ENCODE measurements around the gene CATSPER3.

Gene CATSPER3

DNA sequence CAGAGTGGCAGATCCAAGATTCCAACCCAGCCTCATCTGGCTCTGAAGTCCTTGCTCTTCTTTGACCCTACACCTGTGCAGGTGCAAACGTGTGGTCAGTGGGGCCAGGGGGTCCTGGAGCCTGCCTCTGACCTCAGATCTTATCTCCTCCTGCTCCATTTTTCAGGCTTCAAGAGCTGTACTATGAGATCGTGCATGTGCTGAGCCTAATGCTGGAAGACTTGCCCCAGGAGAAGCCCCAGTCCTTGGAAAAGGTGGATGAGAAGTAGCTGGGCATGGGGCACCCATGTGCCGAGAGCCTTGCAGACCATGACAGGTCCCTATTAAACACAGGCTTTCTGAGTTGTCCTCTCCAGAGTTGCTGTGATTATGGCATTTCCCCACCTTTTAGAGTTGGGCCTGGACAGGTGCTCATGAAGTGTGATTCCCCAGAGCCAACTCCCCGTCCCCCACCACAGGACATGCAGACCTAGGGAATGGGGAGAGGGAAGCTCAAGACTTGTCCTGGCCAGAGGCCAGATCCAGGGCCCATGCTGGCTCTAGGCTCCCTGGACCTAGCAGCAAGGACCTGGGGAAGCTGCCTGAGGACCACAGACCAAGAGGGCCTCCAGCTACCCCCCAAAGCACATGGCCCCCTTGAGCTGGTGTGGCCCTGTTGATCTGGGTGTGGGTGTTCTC lies 43.8 kb downstream of the CATSPER3 start:
- DNase-seq (ENCODE audit: low read depth), result no peak

DNA sequence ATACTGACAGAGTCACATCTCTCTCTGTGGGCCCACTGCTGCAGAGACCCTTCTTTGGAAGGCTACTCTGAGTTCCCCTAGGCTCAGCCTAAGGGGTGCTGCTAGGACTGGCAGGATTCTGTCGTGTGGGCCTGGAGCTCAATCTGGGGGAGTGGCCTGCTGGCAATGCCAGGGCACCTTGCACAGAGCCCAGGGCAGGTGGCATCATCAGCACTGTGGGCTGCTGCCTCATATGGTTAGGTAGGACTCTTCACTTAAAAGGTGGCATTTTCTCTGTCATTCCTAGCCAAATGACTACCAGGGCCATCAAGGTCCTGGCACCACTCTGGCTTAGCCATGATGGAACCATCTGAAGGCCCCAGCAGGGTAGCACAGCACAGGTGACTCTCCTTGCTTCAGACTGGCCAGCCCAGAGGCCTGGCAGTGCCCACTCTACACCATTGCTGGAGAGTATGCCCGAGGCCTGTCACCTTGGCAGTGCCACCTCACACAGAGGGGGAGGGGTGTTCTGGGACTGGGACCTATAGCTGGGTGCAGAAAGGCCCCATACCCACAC lies 44.4 kb downstream of the CATSPER3 start:
- DNase-seq (ENCODE audit: low read depth), result no peak

DNA sequence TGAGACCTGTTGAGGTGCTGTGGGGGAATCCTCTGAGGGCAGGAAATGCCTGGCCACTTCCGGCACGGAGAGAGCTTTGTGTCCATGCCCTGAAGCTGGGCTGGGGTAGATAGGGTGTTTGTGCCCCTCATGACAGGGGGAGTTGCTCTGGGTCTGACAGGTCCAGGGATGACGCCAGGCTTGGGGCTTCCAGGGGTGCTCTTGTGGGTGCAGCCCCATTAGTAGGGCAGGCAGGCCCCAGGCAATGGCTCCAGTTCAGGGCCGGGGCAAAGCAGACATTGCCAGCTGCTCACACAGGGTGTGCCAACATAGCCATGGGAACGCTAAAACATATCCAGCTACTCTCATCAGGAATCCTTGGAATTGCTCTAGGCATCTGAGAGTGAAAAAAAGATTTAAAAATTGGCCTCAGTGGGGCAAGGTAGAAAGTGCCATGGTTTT lies 45.3 kb downstream of the CATSPER3 start:
- DNase-seq (ENCODE audit: low read depth), result no peak

DNA sequence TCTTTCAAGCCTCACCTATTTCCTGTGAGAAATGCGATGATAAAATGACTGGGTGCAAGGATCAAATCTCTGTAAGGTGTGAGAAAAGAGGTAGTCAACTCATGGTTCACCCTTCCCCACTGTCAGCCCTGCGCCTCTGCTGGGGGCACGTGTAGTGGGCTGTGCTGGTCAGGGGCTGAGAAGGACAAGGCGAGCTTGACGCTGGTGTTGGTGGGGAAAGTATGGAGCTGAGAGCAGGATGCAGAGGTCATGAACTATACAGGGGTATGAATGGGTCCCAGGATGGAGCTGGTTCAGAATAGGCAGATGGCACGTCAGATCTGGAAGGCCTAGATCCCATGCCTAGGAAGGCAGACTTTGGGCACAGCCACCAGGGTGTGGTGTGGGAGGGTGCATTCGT lies 45.7 kb downstream of the CATSPER3 start:
- DNase-seq (ENCODE audit: low read depth), result no peak

DNA sequence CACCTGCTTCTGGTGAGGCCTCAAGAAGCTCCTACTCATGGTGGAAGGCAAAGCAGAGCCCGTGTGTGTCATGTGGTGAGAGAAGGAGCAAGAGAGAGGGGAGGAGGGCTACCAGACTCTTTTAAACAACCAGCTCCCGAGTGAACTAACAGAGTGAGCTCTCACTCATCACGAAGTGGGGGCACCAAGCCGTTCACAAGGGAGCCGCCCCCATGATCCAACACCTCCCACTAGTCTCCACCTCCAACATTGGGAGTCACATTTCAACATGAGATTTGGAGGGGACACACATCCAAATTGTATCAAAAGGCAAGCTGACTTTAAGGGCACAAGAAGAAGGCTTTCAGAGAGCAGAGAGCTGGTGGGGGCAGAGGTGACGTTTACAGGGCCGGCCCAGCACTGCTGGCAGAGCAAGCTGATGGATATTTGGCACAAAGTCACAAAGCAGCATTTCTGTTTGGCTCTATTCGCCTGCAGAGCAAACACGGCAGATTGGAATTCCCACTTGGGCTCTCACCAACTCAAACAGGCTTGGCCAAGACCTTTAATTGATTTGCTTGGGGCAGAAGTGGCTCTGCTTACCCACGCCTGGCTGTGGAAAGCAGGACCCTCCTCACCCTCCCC lies 46.4 kb downstream of the CATSPER3 start:
- no peak for DNase-seq (ENCODE audit: low read depth)

DNA sequence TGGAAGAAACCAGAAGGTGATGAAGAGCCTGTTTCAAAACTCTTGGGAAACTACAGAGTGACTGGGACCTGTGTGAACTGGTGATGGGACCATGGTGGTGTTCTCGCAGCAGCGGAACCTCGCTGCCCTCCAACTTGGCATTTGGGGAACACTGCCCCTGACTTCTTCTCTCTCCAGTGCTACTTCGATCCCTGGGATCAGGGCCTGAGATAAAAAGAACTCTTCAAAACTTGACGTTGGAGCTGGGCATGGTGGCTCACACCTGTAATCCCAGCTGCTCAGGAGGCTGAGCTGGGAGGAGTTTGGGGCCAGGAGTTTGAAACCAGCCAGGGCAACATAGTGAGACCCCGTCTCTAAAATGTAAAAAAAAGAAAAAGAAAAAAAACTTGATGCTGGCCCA lies 48.2 kb downstream of the CATSPER3 start:
- no peak for DNase-seq (ENCODE audit: low read depth)

DNA sequence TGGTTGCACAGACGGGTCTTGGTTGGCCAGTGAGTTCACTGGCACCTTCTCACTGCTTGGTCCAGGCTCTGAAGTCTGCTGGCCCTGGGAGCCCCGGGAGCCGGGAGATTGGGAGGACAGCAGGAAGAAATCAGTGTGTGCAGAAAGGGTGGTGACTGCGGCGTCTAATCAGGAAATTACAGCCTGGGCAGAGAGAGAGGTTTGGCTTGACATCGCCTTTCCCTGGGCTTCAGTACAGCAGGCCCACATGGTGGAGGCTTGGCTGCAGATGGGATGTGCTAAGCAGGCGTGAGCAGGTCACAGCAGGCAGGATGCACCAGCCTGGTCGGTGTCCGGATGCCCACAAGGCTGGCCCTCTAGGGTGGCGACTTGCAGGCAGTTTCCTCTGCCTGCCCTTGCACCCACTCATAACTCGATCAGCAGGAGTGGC lies 49.2 kb downstream of the CATSPER3 start:
- no peak for DNase-seq (ENCODE audit: low read depth)

DNA sequence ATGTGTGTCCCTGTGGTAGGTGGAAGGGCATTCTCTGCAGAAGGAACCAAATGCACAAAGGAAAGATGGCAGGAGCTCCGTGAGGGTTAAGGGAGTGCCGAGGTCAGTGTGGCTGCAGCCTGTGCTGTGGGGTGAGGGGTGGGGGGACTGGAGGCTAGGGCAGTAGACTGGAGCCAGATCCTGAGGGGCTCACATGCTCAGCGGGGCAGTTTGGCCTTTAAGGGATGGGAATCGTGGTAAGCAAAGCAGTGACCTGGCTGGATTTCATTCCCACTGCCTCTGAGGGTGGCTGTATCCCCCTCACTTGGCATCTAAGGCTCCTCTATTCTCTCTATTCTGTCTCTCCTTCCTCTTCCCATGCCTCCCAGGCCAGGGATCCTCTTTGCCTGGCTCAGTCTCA lies 50.8 kb downstream of the CATSPER3 start:
- no peak for DNase-seq (ENCODE audit: low read depth)

DNA sequence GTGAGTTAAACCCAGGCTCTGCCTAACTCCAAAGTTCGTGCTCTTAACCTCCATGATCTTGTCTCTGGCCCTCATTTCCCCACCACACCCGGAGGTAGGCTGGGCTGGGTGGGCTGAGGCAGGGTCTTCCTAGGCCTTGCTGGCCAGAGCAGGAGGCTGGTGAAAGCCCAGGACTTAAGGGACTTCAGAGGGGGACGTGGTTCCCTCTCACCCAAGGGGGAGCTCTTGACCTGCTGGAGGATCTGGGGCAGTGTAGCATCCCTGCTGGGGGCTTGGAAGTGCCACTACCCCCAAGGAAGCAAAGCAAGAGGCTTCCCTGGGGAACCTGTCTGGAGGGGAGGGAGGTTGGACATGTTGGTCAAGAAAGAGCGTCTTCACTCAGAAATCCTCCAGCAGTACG lies 51.6 kb downstream of the CATSPER3 start:
- no peak for DNase-seq (ENCODE audit: low read depth)

DNA sequence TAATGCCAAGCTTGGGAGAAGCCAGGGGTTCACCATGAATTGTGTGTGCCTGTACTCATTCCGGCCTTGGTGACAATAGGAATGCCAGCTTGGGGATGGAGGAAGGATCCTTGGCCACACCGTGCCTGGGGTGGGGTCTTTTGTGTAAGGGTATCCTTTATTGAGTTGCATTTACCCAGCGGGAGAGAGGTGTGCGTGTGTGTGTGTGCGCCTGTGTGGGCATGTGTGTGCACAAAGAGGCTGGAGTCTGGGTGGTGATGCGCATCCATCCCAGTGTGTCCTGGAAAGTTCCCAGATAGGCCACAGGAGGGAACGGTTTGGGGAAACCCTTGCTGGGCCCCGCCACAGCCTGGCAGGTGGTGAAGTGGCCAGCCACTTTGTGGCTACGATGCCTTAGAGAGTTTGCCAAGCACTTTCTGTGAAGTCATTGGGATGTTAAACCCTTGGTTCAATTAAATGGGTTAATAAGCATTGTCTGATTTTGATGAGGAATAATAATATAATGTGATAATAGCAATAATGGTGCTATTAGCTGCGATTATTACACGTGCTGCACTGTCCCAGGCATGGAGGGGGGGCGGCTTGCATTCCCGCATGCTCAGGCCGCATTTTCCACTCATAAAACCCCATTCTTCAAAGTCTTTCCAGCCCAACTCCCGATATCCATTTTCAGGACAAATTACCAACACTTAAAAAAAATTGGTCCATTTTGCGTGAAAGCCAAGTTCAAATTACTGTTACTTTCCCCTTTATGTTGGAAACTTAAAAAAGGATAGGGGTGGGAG lies 52.6 kb downstream of the CATSPER3 start:
- DNase-seq (ENCODE audit: low read depth), result no peak

DNA sequence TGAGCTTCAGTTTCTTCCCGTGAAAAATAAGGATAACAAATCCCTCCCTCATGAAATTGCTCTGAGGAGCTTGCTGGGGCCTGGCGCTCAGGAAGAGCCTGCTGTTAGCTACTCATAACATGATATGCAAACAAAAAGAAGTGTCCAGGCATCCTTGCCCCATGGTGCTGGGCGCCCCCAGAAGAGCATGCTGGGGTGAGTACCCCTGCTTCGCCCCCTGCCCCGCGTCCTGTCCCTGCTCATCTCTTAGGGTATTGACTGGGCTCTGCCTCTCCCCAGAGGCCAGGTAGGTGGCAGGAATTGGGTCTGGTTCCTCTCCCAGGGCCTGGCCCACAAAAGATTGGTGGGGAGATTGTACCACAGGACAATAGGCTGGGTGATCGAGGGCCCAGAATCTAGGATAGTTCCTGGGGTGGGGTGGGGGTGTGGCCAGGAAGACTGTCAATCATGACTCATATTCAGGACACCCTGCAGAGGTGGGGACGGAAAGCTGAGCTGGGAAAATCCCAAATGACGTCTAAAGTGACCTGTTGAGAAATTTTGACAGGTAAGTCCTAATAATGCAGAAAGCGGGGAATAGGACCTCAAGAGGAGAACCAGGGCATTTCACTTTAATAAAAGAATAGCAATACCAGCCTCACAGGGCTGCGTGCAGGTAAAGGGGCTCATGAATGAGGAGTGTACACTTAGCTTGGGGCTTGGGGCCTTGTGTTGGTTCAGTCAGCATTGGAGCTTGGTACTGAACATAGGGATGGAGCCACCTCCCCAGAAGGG lies 57.4 kb downstream of the CATSPER3 start:
- no peak for DNase-seq (ENCODE audit: low read depth)

DNA sequence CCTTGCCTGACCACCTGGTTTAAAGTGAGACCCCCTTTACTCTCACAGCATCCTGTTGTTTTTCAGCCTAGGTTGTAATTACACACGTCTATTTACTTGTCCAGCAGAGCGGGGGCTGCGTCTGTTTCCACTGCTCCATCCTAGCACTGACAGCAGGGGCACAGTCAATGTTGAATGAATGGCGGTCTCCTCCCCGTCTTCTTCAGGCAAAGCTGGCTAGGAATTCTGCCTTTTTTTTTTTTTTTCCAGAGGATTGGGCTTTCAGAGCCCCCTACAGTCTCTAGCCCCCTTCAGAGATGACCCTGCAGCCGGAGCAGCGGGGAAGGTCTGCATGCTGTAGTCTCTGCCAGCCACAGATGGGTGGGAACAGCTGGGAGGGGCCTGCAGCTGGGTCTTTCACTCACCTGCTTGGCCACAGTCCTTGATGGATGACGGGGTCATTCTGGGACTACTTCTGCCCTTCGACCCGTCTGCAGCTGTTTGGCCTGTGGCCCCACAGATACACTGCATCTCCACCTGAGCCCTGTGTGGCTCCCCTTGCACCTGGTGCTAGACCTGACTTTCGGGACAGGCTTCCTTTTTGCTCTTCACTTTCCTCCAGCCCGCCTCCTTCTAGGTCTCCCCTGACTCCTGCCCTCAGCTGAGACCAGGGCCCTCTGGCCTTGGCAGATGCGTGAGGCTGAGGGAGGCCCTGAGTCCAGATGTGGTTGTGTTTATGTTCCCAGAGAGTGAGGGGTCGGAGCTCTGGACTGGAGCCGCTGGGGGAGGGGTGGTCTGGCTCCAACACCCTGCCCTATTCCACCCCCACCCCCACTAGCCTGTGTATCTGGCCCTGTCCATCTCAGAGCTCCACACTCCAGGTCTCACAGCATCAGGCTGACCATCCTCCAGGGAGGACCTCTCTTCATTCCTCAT lies 58.3 kb downstream of the CATSPER3 start:
- no peak for DNase-seq (ENCODE audit: low read depth)

DNA sequence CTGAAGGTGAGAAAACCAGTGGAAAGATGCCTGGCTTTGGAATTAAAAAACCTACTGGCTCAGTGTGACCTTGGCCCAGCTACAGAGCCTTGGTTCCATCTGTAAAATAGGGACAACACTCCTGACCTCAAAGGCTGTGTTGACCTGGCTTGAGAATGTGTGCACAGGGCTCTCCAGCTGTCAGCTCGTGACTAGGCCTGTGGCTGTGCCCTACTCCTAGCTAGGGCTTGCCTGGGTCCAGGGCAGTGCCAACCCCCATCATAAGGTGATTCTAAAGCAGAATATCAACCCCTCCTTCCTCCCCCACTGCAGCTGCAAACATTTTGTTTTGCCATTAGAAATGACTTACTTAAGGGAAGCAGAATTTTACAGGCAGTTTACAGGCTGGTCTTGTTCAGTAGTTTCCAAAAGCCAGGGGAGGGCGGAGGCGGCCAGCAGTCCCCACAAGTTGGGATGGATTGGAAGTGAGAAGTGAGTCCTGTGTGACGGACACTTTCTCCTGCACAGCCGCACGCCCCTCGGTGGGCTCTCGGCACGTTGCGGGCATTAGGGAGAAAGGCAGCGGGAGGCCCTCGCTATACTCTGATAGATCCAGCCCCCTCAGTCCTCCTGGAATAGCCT lies 59.0 kb downstream of the CATSPER3 start:
- DNase-seq (ENCODE audit: low read depth), result no peak

DNA sequence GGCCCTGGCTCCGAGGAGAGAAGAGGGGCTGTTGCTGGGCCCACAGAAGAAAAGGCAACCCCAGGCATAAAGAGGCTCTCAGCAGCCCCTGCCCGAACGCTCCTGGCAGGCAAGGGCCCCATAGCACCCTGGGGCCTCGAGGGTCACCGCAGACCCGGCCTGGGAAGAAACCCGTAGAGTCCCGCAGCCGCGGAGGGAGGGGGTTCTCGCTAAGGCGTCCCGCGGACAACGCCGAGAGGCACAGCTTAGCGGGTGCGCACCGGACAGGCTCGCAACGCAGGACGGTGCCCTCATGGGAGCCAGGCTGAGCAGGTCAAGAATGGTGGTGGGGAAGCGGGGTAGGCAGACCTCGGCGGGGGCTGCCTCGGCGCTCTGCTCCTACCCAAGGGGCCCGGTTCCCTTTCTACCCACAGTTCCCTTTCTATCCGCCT lies 59.6 kb downstream of the CATSPER3 start:
- DNase-seq (ENCODE audit: low read depth), result no peak

DNA sequence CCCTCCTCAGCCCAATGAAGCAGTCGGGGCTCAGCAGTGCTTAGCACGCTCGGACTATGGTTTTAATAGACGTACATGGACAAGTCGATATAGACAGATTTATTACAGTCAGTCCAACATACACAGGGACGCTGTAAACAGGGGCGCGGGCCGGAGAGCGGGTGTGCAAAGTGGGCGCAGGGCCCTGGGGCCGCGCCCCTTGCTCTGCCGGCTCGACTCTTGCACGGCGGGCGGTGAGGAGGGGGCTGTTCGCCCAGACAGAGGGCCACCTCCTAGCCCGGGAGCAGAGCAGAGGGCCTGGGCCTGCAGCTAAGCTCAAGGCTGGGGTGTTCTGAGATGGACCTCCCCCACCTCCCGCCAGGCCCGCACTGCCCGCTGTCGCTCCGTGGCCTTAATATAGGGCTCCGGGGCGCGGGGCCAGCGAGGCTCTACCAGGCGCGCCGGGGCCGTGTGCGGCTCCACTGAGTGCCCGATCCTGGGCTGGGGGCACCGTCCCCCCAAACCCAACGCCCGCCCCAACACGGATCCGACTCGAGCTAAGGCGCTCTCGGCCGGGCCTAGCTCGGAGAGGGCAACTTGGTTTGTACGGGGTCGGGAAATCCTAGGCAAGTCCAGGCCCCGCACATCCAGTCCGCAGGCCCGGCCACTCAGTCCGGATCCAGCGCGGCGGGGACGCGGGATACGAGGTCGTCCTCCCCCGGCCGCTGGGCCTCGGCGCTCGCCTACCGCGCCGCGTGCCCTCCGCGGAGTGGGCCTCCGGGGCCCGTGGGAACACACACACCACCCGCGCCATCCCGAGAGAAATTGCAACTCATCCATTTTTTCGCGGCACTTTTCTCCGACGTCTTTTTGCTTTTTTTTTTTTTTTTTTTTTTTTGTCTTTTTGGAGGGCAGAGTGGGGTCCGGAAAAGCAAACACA lies 60.2 kb downstream of the CATSPER3 start:
- DNase-seq (ENCODE audit: low read depth), result no peak

DNA sequence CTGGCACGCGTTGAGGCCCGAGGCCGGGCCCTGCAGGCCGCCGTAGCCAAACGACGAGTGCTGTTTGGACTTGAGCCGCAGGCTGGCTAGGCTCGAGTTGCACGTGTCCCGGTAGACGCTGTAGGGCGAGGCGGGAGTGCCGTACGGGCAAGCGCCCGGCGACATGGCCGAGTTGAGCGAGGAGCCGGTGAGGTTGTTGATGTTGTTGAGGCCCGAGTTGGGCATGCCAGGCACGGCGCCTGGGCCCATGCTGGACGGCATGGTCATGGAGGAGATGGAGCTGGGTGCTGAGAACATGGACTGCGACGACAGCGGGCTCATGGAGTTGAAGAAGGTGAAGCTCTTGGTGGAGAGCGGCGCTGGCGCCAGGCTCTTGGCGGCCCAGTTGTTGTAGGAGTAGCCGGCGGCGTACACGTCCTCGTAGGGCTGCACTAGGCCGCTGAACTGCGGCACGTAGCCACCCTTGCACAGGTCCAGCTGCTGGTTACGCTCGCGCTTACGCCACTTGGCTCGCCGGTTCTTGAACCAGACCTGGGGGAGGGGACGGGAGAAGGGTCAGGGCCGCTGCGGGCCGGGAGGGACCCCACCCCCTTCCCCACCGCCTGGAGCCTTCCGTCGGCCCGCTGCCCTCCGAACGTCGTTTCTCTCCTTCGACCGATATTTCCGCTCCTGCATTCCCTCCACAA lies 61.2 kb downstream of the CATSPER3 start:
- DNase-seq (ENCODE audit: low read depth), result no peak

DNA sequence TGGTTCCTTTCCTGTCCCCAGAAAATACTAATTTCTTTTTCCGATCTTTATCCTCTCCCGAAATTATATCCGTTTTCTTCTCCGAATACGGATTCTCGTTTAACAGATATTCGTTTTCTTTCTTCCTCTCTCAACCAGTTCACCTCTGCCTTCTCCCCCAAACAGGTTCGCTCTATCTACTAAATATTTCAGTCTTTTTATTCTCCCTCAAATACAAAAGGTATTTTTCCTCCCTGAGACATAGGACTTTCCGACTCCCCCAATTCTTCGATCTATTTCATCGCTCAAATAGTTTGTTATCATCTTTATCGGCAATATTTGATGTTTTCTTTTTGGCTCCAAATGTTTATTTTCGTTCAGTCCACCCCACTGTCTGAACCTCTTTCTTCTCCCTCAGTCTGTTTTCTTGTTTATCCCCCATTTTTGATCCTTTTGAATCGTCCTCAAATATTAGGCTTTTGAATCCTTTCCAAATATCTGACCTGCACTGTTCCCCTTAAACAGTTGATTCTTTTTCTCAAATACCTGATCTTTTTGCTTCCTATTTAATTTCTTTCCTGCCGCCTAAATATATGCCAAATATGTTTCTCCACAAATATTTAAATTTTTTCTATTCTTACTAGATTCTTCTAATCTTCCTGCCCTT lies 61.9 kb downstream of the CATSPER3 start:
- no peak for DNase-seq (ENCODE audit: low read depth)

All from stromal cell of bone marrow (primary cell).